Right lobe of liver (tissue), 6 donors: ENCODE results near the gene CLEC16A. TPM values are rescaled to one million over a fixed set of nuclear protein-coding genes. Genes with fewer than 3 reads are reported as not detected.

Experiments
- ATAC-seq, 4 donors: fragments of 200-7000 bp; cut with Tn5 transposase; one replicate each; pipeline ENCODE4 v1.9.1; 2020; ENCODE audit warnings: mild to moderate bottlenecking in 4 of 4, moderate library complexity in 4 of 4
- DNase-seq, 3 donors: peaks; one replicate each; pipeline ENCODE4 v3.0.0-alpha.2; 2020
- H3K27ac ChIP-seq, 3 donors: fragments of 200-600 bp; one replicate each; pipeline ENCODE4 v1.8.0; 2022
- H3K27me3 ChIP-seq, 2 donors: fragments of 200-600 bp; one replicate each; pipeline ENCODE4 v1.8.0; 2022
- H3K36me3 ChIP-seq, 4 donors: fragments of 200-600 bp; sonication (generic) in 1 of 4; one replicate each; pipeline versions ENCODE4 v1.5.1 to v1.8.0; 2017 to 2022; ENCODE audit warnings: control low read depth in 1 of 4
- H3K4me1 ChIP-seq, 4 donors: fragments of 200-600 bp; sonication (generic) in 1 of 4; one replicate each; pipeline versions ENCODE4 v1.5.1 to v1.8.0; 2017 to 2022; ENCODE audit warnings: control low read depth in 1 of 4
- H3K4me3 ChIP-seq, 3 donors: fragments of 200-600 bp; one replicate each; pipeline ENCODE4 v1.8.0; 2022
- H3K9me3 ChIP-seq, 4 donors: fragments of 200-600 bp; sonication (generic) in 1 of 4; one replicate each; pipeline versions ENCODE4 v1.5.1 to v1.8.0; 2017 to 2022; ENCODE audit warnings: control low read depth in 1 of 4
- POLR2A ChIP-seq: fragments of 450-650 bp; IDR thresholded peaks from one replicate; pipeline ENCODE4 v1.6.1; 2017; ENCODE audit warnings: antibody characterized with exemption, mild to moderate bottlenecking
- WGBS: methylation state at CpG from one replicate; pipeline ENCODE4 v1.1.6; 2018; ENCODE audit warnings: low coverage, low lambda C conversion rate; ENCODE audit not compliant: insufficient coverage; ENCODE audit errors: missing lambda C conversion rate; 5-methylcytosine and 5-hydroxymethylcytosine counted together
- intact Hi-C, 2 donors: fragments of 100-400 bp; cut with DNase I; formaldehyde crosslinking; loops; one replicate each; pipeline versions ENCODE4 v1.11.2 to v1.14.1; 2022
- total RNA-seq, 6 experiments: library from RNA; depleted of rRNA in 2 of 6; stranded (reverse); fragments of >200 nt in 2 of 6; fragmentation: NEBNext Ultra II Directional in 3 of 6; extraction: Animal tissue kit (Norgen Biotek cat#: 25700) in 3 of 6; gene quantifications; one replicate each; pipeline versions ENCODE4 v1.1.0 to v1.2.4, GENCODE V29; 2016 to 2023
- TF ChIP-seq, protein P1 (sequence below), 4 donors: fragments of 200-600 bp in 3 of 4; fragments of 450-650 bp in 1 of 4; IDR thresholded peaks; one replicate each; pipeline versions ENCODE4 v1.5.1 to v1.8.0; 2016 to 2022; ENCODE audit warnings: antibody characterized with exemption in 4 of 4, mild to moderate bottlenecking in 2 of 4
- donor health status: DM: no; HTN: yes; CAD: no.
- donor health status: DM: no; HTN: no; CAD: no.
- donor health status: DM: no; HTN: no; CAD: no.
- donor health status: DM: no; HTN: yes; CAD: no.
- donor health status: DM: no; HTN: yes; CAD: no.

Gene CLEC16A
- total RNA-seq, 6 experiments from 2014 or later: 15.2 to 25.9 (median 19.8) TPM

DNA sequence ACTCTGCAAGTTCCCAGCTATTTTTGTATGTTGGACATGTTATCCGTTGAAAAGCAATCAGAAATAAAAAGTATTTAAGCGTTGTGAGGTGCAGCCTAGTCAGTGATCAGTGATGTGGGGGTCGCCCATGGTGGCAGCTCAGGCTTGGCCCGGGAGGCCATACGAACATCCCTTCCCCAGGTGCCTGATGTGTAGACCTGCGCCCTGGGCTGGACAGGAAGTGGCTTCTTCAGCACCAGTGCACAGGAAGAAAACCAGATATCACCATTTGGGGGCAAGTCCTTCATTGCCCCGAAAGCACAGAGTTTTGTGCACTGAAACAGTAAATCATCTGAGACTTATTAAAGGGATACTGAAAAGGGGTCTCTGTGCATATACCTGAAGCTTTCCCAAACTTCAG, 212.8 kb downstream of the CLEC16A start:
- no peak for DNase-seq
- TF ChIP-seq POLR2A: no peak
- TF ChIP-seq, protein P1, sequence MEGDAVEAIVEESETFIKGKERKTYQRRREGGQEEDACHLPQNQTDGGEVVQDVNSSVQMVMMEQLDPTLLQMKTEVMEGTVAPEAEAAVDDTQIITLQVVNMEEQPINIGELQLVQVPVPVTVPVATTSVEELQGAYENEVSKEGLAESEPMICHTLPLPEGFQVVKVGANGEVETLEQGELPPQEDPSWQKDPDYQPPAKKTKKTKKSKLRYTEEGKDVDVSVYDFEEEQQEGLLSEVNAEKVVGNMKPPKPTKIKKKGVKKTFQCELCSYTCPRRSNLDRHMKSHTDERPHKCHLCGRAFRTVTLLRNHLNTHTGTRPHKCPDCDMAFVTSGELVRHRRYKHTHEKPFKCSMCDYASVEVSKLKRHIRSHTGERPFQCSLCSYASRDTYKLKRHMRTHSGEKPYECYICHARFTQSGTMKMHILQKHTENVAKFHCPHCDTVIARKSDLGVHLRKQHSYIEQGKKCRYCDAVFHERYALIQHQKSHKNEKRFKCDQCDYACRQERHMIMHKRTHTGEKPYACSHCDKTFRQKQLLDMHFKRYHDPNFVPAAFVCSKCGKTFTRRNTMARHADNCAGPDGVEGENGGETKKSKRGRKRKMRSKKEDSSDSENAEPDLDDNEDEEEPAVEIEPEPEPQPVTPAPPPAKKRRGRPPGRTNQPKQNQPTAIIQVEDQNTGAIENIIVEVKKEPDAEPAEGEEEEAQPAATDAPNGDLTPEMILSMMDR (IDR thresholded peaks at IDR 0.05): no peak
- no peak for ATAC-seq
- peaks cover 0 to 14% (median 0%) of the 10 kb centered on the region in 4 donors for H3K4me1 ChIP-seq
- H3K4me3 ChIP-seq: no peak overlapping the region
- no peaks in the 10 kb centered on the region for H3K27me3 ChIP-seq
- H3K36me3 ChIP-seq: no peaks in the 10 kb centered on the region
- intact Hi-C loops: no loop called here
- no peak overlapping the region for H3K27ac ChIP-seq
- WGBS: 75% methylated on average over 2 of the region's 7 CpGs
- H3K9me3 ChIP-seq: no peaks in the 10 kb centered on the region

DNA sequence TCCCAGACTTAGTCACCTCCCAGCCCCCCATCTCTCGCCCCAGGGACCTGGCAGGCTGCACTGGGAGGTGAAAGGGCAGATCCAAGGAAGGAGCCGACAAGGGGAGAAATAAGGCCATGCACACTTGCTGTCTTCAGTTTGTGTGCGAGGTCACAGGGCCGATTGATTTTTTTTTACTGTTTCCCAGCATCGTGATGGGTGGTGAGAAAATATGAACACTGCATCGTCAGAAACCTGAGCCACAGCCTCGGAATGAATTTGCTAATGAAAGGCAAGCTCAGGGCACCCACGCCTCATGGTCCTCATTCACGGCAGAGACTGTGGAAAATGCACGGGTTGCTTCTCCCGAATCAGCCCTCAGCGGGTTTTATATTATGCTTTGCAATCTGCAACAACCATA, 213.7 kb downstream of the CLEC16A start:
- intact Hi-C loops: no loop called here
- ATAC-seq (no peak), DNase-seq (no peak)
- Histone ChIP-seq H3K27me3 (no peaks in the 10 kb centered on the region), H3K4me1 (peaks cover 0 to 8% (median 0%) of the 10 kb centered on the region in 4 donors), H3K36me3 (no peaks in the 10 kb centered on the region), H3K27ac (no peak overlapping the region), H3K4me3 (no peak overlapping the region), H3K9me3 (no peaks in the 10 kb centered on the region)
- 91% methylated on average over 7 of the region's 12 CpGs for WGBS
- no peak for TF ChIP-seq POLR2A
- TF ChIP-seq, protein P1 (IDR thresholded peaks at IDR 0.05): no peak

DNA sequence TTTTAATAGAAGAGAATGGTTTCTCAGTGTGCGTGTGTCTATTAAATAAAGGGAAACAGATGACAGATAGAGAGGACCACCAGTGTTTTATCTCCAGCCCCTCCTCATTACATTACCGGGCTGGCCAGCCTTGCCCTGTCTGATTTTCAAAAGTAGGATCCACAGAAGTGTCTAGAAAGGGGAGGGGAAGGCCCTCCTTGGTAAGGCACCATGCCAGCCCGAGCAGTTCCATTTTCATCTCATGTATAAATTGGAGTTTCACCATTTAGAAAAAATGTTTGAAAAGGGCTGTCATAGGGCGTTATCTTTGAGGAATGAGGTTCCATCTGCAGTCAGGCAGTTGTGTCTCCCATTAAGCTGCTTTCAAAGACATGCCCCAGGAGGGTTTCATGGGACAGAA, 214.9 kb downstream of the CLEC16A start:
- DNase-seq: no peak
- WGBS: 100% methylated on average over 1 of the region's 4 CpGs
- ATAC-seq: no peak
- no peaks in the 10 kb centered on the region for H3K36me3 ChIP-seq
- H3K4me1 ChIP-seq: no peaks in the 10 kb centered on the region
- no peaks in the 10 kb centered on the region for H3K27me3 ChIP-seq
- no peaks in the 10 kb centered on the region for H3K9me3 ChIP-seq
- TF ChIP-seq, protein P1 (IDR thresholded peaks at IDR 0.05): no peak
- no peak overlapping the region for H3K27ac ChIP-seq
- H3K4me3 ChIP-seq: no peak overlapping the region
- intact Hi-C loops: no loop called here

DNA sequence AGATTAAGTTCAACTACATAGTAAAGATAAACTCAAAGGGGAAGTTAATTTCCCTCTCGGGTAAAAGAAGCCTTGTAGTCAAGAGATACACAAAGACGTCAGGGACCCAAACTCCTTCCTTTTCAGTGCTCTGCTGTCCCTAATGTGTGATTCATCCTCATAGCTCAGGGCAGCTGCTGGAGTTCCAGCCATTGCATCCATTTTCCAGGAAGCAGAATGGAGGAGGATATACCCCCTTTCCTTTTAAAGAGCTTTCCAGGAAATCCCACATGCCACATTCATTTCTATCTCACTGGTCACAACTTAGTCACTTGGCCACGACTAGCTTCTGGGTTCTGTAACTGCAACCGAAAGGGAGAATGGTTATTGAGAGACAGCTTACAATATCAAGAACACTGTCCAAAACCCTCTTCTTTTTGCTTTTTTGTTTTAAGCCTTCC, 216.3 kb downstream of the CLEC16A start:
- Histone ChIP-seq H3K4me1 (no peaks in the 10 kb centered on the region), H3K27me3 (no peaks in the 10 kb centered on the region), H3K4me3 (no peak overlapping the region), H3K27ac (no peak overlapping the region), H3K36me3 (no peaks in the 10 kb centered on the region), H3K9me3 (no peaks in the 10 kb centered on the region)
- intact Hi-C loops: no loop called here
- ATAC-seq (no peak), DNase-seq (no peak)
- 94% methylated on average over 2 of the region's 4 CpGs for WGBS
- no peak for TF ChIP-seq POLR2A
- TF ChIP-seq, protein P1 (IDR thresholded peaks at IDR 0.05): no peak

DNA sequence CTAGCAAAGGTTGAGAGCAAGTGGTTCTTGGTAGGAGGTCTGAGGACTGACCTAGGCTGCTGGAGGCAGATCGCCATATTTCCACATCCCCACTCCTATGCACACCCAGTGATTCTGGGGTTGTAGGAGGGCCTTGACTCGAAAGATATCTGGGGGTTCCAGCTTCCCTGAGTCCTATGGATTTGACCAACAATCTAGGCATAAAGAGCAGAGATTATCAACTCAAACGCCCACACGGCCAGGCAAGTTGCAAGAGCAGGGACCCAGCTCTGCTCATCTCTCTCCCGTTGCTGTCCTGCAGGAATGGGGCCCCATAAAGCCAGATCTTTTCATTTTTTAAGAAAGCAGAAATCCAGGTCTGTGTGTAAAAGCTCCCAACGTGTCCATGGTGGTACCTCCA, 217.1 kb downstream of the CLEC16A start:
- WGBS: 67% methylated on average over 1 of the region's 6 CpGs
- TF ChIP-seq POLR2A: no peak
- TF ChIP-seq, protein P1 (IDR thresholded peaks at IDR 0.05): no peak
- ATAC-seq: no peak

More for the DNA sequence above, 217.1 kb downstream of the CLEC16A start:
- no peaks in the 10 kb centered on the region for H3K9me3 ChIP-seq
- H3K4me3 ChIP-seq: no peak overlapping the region
- H3K4me1 ChIP-seq: no peaks in the 10 kb centered on the region
- H3K36me3 ChIP-seq: no peaks in the 10 kb centered on the region
- intact Hi-C loops: no loop called here
- H3K27me3 ChIP-seq: no peaks in the 10 kb centered on the region
- DNase-seq: no peak
- H3K27ac ChIP-seq: no peak overlapping the region
